Measurements from ENCODE around the gene LYRM4. TPM values are rescaled to one million over a fixed set of nuclear protein-coding genes. Genes with fewer than 3 reads are reported as not detected.

The LYRM4 gene
- total and polyA plus RNA-seq, 2 experiments from 2014 or later: 51.0 to 62.0 TPM

DNA sequence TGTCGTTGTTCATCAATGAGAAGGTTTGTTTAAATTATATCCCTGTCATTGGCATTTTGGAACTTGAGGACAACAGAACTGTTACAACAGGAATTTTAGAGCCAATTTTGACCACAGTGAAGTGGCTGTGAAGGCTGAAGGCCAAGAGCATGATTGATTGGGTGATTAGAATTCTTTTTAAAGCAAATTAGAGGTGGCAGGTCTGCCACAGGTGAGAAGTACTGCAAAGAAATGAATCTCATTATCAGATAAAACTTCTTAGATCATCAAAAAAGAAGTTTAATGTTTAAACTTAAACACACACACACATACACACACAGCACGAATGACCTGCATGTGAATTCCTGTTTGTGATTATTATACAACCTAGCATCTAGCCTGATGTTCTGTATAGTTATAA, 32.9 kb upstream of the LYRM4 start:
- H3K36me3 Mint-ChIP-seq (ENCODE audit: low read depth): no peaks in the 10 kb centered on the region
- Histone ChIP-seq H2AFZ (no peak overlapping the region), H3K36me3 (ENCODE audit: insufficient read depth) (no peaks in the 10 kb centered on the region), H3K4me3 (no peak overlapping the region), H3K27ac (ENCODE audit: low read depth) (no peak overlapping the region), H3K9me2 (ENCODE audit: insufficient read depth) (peaks cover 8% of the 10 kb centered on the region; the same call in 1 of the 2 replicates), H3F3A (replicated peaks; ENCODE audit: low read depth) (no peaks in the 10 kb centered on the region), H4K20me1 (replicated peaks; ENCODE audit: insufficient read depth) (no peaks in the 10 kb centered on the region; the same call in 1 of the 2 replicates), H3K27me3 (ENCODE audit: insufficient read depth) (no peaks in the 10 kb centered on the region), H3K79me2 (replicated peaks; ENCODE audit: insufficient read depth) (peaks cover 23% of the 10 kb centered on the region), H3K4me2 (no peak overlapping the region), H3K4me1 (ENCODE audit: insufficient read depth) (peaks cover 13% of the 10 kb centered on the region)
- H3K27me3 Mint-ChIP-seq (ENCODE audit: insufficient read depth, low read depth, poor library complexity): peaks cover 4% of the 10 kb centered on the region
- H3K4me1 Mint-ChIP-seq: peaks cover 23% of the 10 kb centered on the region
- H3K4me3 Mint-ChIP-seq: no peak overlapping the region
- TF ChIP-seq CREB1 (CRISPR knock-in tag; IDR thresholded peaks at IDR 0.05; ENCODE audit: low read depth): no peak
- no peak for TF ChIP-seq EZH2 (IDR thresholded peaks at IDR 0.05; ENCODE audit: low read depth, unreplicated experiment)
- TF ChIP-seq ZNF331 (CRISPR knock-in tag; IDR thresholded peaks at IDR 0.05; ENCODE audit: low read depth): no peak
- no peak for TF ChIP-seq ZNF114 (CRISPR knock-in tag; IDR thresholded peaks at IDR 0.05)
- TF ChIP-seq EZH2phosphoT487 (IDR thresholded peaks at IDR 0.05; ENCODE audit: unreplicated experiment): no peak
- TF ChIP-seq, protein P1, sequence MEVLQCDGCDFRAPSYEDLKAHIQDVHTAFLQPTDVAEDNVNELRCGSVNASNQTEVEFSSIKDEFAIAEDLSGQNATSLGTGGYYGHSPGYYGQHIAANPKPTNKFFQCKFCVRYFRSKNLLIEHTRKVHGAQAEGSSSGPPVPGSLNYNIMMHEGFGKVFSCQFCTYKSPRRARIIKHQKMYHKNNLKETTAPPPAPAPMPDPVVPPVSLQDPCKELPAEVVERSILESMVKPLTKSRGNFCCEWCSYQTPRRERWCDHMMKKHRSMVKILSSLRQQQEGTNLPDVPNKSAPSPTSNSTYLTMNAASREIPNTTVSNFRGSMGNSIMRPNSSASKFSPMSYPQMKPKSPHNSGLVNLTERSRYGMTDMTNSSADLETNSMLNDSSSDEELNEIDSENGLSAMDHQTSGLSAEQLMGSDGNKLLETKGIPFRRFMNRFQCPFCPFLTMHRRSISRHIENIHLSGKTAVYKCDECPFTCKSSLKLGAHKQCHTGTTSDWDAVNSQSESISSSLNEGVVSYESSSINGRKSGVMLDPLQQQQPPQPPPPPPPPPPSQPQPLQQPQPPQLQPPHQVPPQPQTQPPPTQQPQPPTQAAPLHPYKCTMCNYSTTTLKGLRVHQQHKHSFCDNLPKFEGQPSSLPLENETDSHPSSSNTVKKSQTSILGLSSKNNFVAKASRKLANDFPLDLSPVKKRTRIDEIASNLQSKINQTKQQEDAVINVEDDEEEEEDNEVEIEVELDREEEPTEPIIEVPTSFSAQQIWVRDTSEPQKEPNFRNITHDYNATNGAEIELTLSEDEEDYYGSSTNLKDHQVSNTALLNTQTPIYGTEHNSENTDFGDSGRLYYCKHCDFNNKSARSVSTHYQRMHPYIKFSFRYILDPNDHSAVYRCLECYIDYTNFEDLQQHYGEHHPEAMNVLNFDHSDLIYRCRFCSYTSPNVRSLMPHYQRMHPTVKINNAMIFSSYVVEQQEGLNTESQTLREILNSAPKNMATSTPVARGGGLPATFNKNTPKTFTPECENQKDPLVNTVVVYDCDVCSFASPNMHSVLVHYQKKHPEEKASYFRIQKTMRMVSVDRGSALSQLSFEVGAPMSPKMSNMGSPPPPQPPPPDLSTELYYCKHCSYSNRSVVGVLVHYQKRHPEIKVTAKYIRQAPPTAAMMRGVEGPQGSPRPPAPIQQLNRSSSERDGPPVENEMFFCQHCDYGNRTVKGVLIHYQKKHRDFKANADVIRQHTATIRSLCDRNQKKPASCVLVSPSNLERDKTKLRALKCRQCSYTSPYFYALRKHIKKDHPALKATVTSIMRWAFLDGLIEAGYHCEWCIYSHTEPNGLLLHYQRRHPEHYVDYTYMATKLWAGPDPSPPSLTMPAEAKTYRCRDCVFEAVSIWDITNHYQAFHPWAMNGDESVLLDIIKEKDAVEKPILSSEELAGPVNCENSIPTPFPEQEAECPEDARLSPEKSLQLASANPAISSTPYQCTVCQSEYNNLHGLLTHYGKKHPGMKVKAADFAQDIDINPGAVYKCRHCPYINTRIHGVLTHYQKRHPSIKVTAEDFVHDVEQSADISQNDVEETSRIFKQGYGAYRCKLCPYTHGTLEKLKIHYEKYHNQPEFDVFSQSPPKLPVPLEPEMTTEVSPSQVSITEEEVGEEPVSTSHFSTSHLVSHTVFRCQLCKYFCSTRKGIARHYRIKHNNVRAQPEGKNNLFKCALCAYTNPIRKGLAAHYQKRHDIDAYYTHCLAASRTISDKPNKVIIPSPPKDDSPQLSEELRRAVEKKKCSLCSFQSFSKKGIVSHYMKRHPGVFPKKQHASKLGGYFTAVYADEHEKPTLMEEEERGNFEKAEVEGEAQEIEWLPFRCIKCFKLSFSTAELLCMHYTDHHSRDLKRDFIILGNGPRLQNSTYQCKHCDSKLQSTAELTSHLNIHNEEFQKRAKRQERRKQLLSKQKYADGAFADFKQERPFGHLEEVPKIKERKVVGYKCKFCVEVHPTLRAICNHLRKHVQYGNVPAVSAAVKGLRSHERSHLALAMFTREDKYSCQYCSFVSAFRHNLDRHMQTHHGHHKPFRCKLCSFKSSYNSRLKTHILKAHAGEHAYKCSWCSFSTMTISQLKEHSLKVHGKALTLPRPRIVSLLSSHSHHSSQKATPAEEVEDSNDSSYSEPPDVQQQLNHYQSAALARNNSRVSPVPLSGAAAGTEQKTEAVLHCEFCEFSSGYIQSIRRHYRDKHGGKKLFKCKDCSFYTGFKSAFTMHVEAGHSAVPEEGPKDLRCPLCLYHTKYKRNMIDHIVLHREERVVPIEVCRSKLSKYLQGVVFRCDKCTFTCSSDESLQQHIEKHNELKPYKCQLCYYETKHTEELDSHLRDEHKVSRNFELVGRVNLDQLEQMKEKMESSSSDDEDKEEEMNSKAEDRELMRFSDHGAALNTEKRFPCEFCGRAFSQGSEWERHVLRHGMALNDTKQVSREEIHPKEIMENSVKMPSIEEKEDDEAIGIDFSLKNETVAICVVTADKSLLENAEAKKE (CRISPR knock-in tag; IDR thresholded peaks at IDR 0.05): no peak
- TF ChIP-seq, protein P2, sequence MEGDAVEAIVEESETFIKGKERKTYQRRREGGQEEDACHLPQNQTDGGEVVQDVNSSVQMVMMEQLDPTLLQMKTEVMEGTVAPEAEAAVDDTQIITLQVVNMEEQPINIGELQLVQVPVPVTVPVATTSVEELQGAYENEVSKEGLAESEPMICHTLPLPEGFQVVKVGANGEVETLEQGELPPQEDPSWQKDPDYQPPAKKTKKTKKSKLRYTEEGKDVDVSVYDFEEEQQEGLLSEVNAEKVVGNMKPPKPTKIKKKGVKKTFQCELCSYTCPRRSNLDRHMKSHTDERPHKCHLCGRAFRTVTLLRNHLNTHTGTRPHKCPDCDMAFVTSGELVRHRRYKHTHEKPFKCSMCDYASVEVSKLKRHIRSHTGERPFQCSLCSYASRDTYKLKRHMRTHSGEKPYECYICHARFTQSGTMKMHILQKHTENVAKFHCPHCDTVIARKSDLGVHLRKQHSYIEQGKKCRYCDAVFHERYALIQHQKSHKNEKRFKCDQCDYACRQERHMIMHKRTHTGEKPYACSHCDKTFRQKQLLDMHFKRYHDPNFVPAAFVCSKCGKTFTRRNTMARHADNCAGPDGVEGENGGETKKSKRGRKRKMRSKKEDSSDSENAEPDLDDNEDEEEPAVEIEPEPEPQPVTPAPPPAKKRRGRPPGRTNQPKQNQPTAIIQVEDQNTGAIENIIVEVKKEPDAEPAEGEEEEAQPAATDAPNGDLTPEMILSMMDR (conservative IDR thresholded peaks at IDR 0.05; ENCODE audit: low read depth in 2 of 2): no peak
- TF ChIP-seq, protein P3, sequence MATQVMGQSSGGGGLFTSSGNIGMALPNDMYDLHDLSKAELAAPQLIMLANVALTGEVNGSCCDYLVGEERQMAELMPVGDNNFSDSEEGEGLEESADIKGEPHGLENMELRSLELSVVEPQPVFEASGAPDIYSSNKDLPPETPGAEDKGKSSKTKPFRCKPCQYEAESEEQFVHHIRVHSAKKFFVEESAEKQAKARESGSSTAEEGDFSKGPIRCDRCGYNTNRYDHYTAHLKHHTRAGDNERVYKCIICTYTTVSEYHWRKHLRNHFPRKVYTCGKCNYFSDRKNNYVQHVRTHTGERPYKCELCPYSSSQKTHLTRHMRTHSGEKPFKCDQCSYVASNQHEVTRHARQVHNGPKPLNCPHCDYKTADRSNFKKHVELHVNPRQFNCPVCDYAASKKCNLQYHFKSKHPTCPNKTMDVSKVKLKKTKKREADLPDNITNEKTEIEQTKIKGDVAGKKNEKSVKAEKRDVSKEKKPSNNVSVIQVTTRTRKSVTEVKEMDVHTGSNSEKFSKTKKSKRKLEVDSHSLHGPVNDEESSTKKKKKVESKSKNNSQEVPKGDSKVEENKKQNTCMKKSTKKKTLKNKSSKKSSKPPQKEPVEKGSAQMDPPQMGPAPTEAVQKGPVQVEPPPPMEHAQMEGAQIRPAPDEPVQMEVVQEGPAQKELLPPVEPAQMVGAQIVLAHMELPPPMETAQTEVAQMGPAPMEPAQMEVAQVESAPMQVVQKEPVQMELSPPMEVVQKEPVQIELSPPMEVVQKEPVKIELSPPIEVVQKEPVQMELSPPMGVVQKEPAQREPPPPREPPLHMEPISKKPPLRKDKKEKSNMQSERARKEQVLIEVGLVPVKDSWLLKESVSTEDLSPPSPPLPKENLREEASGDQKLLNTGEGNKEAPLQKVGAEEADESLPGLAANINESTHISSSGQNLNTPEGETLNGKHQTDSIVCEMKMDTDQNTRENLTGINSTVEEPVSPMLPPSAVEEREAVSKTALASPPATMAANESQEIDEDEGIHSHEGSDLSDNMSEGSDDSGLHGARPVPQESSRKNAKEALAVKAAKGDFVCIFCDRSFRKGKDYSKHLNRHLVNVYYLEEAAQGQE (IDR thresholded peaks at IDR 0.05; ENCODE audit: unreplicated experiment): no peak
- no peak for TF ChIP-seq STAT1 (IDR thresholded peaks at IDR 0.05; ENCODE audit: unreplicated experiment)
- TF ChIP-seq POLR2AphosphoS5 (IDR thresholded peaks at IDR 0.05; ENCODE audit: low read depth): no peak
- TF ChIP-seq NANOG (IDR thresholded peaks at IDR 0.05; ENCODE audit: borderline replicate concordance): no peak
- TF ChIP-seq, protein P4, sequence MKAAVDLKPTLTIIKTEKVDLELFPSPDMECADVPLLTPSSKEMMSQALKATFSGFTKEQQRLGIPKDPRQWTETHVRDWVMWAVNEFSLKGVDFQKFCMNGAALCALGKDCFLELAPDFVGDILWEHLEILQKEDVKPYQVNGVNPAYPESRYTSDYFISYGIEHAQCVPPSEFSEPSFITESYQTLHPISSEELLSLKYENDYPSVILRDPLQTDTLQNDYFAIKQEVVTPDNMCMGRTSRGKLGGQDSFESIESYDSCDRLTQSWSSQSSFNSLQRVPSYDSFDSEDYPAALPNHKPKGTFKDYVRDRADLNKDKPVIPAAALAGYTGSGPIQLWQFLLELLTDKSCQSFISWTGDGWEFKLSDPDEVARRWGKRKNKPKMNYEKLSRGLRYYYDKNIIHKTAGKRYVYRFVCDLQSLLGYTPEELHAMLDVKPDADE (IDR thresholded peaks at IDR 0.05): no peak
- no peak for TF ChIP-seq JUNB (IDR thresholded peaks at IDR 0.05; ENCODE audit: unreplicated experiment)
- no peaks in the 10 kb centered on the region for H3K9me3 Mint-ChIP-seq
- H3K27ac Mint-ChIP-seq: no peak overlapping the region
- DNase-seq (ENCODE audit: low spot score) (no peak), ATAC-seq (no peak)
